Ovary (tissue), 3 donors: ENCODE measurements around the gene ZNF148.

Experiments used
- CTCF ChIP-seq, 3 donors: fragments of 450-650 bp in 2 of 3; fragments of 200-600 bp in 1 of 3; IDR thresholded peaks; one replicate each; pipeline versions ENCODE4 v1.5.1 to v1.8.0; 2016 to 2022; ENCODE audit warnings: antibody characterized with exemption in 3 of 3, mild to moderate bottlenecking in 1 of 3
- POLR2A ChIP-seq: fragments of 450-650 bp; IDR thresholded peaks from one replicate; pipeline ENCODE4 v1.6.1; 2017; ENCODE audit warnings: antibody characterized with exemption, mild to moderate bottlenecking, moderate library complexity
- donor health status: DM: no; HTN: no; CAD: no.

- TF ChIP-seq CTCF (IDR thresholded peaks at IDR 0.05) = no peak
- TF ChIP-seq POLR2A = no peak
These were observed 43.9 kb downstream of the ZNF148 start for GRCh38 chr3:125331243-125331642.
